Testis (tissue), 3 donors: ENCODE results near the gene HLA-DRB1. TPM values are rescaled to one million over a fixed set of nuclear protein-coding genes. Genes with fewer than 3 reads are reported as not detected.

Source experiments
- DNase-seq: peaks from one replicate; pipeline ENCODE4 v3.0.0-alpha.2; 2019
- H3K27ac ChIP-seq, 2 donors: fragments of 200-600 bp; sonication (generic); one replicate each; pipeline ENCODE4 v1.5.1; 2019
- H3K27me3 ChIP-seq: fragments of 200-600 bp; sonication (generic); one replicate; pipeline ENCODE4 v1.5.1; 2019
- H3K36me3 ChIP-seq: fragments of 200-600 bp; sonication (generic); one replicate; pipeline ENCODE4 v1.5.1; 2017; ENCODE audit warnings: low read depth; ENCODE audit errors: missing control alignments
- H3K4me1 ChIP-seq: fragments of 200-600 bp; sonication (generic); one replicate; pipeline ENCODE4 v1.5.1; 2019
- H3K4me3 ChIP-seq, 2 donors: fragments of 200-600 bp; sonication (generic); one replicate each; pipeline ENCODE4 v1.5.1; 2017 to 2019
- H3K9me3 ChIP-seq: fragments of 200-600 bp; sonication (generic); one replicate; pipeline ENCODE4 v1.5.1; 2017
- CTCF ChIP-seq, 3 experiments: fragments of 450-650 bp in 2 of 3; fragments of 200-600 bp in 1 of 3; sonication (generic) in 1 of 3; IDR thresholded peaks; one replicate each; pipeline ENCODE4 v1.5.1; 2016 to 2019; ENCODE audit warnings: antibody characterized with exemption in 3 of 3, mild to moderate bottlenecking in 2 of 3, moderate library complexity in 1 of 3
- POLR2A ChIP-seq: fragments of 450-650 bp; IDR thresholded peaks from one replicate; pipeline ENCODE4 v1.6.1; 2017; ENCODE audit warnings: antibody characterized with exemption, mild to moderate bottlenecking, moderate library complexity
- WGBS, 2 donors: methylation state at CpG; one replicate each; pipeline ENCODE4 v1.1.5; 2018; 5-methylcytosine and 5-hydroxymethylcytosine counted together
- intact Hi-C: fragments of 100-400 bp; cut with DNase I; formaldehyde crosslinking; loops from one replicate; pipeline ENCODE4 v1.15.1; 2023; ENCODE audit warnings: low total_unique reads
- polyA plus RNA-seq: library from polyadenylated mRNA; stranded (reverse); fragments of 350-450 nt; fragmentation: Illumina TruSeq; extraction: RNeasy Lipid Tissue Mini Kit (QIAGEN cat#74804); gene quantifications from one replicate; pipeline ENCODE4 v1.2.3, GENCODE V29; 2014; ENCODE audit warnings: low read depth, low replicate concordance; ENCODE audit not compliant: insufficient read depth
- total RNA-seq, 2 donors: library from RNA; depleted of rRNA; stranded (reverse); fragments of >200 nt; gene quantifications; one replicate each; pipeline ENCODE4 v1.2.3, GENCODE V29; 2016

HLA-DRB1 gene
- total and polyA plus RNA-seq, 3 donors from 2014 or later: 9.5 to 135 (median 12.0) TPM

GRCh38 chr6:32624565-32624964 lies 34.9 kb upstream of the HLA-DRB1 start:
- no peak for DNase-seq
- Histone ChIP-seq H3K4me1 (no peaks in the 10 kb centered on the region), H3K27ac (no peak overlapping the region), H3K4me3 (no peak overlapping the region), H3K36me3 (no peaks in the 10 kb centered on the region), H3K9me3 (no peaks in the 10 kb centered on the region), H3K27me3 (no peaks in the 10 kb centered on the region)
- 0% methylated on average over 1 of the region's 3 CpGs for WGBS, 2 donors
- TF ChIP-seq POLR2A: no peak
- no peak for TF ChIP-seq CTCF (IDR thresholded peaks at IDR 0.05)
- intact Hi-C loops: no loop called here

GRCh38 chr6:32623693-32624092 lies 34.0 kb upstream of the HLA-DRB1 start:
- no peak overlapping the region for H3K27ac ChIP-seq
- no peak for DNase-seq
- no peaks in the 10 kb centered on the region for H3K4me1 ChIP-seq
- no peak overlapping the region for H3K4me3 ChIP-seq
- TF ChIP-seq POLR2A (no peak), CTCF (IDR thresholded peaks at IDR 0.05) (no peak)
- H3K9me3 ChIP-seq: no peaks in the 10 kb centered on the region
- H3K27me3 ChIP-seq: no peaks in the 10 kb centered on the region
- intact Hi-C loops: no loop called here
- H3K36me3 ChIP-seq: no peaks in the 10 kb centered on the region

DNA sequence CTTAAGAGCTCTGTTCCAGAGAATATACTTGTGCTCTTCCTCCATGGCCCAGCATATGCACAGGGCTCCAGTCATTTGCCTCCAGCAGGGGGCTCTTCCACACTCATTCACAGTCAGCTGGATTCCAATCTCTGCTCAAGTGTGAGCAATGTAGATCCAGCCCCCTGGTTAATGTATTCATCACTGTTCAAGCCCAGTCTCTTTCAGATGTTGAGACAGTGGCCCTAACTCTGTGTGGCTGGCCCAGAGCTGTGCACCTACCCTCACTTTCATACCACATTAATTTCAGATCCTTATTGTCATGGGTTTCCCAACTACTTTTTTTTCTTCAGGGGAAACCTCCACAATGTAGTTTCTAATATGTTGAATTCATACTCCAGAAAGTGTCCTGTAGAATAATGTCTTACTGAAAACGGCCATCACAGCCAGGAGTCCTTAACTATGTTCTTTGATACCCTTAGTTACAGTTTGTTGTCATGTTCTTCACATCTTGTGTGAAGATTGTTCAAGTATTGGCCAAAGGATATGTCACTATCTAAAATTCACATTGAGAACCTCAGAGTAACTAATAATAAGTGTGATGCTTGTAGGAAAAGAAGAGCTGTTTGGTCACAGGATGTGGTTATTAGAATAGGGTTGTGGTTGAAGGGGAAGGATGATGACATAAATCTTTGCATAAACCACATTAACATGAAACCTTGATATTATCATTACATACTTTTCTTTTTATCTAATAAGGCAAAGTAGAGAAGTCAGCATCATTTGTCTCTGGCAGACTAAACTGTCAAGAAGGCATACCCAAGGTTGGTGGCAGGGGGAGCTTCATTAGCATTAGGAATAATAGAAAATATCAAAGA lies 33.1 kb upstream of the HLA-DRB1 start:
- intact Hi-C loops: no loop called here

DNA sequence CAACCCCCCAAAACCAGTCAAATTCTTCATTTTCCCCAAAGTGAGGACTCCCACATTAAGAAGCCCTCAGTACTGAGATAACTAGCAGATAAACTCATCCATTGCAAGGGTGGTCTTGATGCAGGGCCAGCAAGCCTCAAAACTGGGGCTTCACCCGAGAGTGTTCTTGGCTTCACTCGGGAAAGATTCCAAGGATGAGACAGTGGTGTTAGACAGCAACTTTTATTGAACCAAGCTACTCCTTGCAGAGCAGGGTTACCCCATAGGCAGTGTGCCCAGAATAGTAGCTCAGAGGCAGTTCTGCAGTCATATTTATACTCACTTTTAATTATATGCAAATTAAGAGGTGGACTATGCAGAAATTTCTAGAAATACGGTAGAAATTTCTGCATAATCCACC lies 31.7 kb upstream of the HLA-DRB1 start:
- H3K4me1 ChIP-seq: no peaks in the 10 kb centered on the region
- no peak overlapping the region for H3K4me3 ChIP-seq
- H3K9me3 ChIP-seq: no peaks in the 10 kb centered on the region
- WGBS, 2 donors: 43 to 59% methylated on average over 3 of the region's 3 CpGs
- DNase-seq: no peak
- H3K27ac ChIP-seq: no peak overlapping the region
- no peaks in the 10 kb centered on the region for H3K27me3 ChIP-seq
- TF ChIP-seq CTCF (IDR thresholded peaks at IDR 0.05): no peak
- no peak for TF ChIP-seq POLR2A
- intact Hi-C loops: no loop called here
- H3K36me3 ChIP-seq: no peaks in the 10 kb centered on the region

More for the DNA sequence above, 33.1 kb upstream of the HLA-DRB1 start:
- Histone ChIP-seq H3K36me3 (no peaks in the 10 kb centered on the region), H3K27ac (no peak overlapping the region), H3K4me1 (no peaks in the 10 kb centered on the region), H3K4me3 (no peak overlapping the region), H3K9me3 (no peaks in the 10 kb centered on the region), H3K27me3 (no peaks in the 10 kb centered on the region)
- WGBS, 2 donors: 48 to 71% methylated on average over 1 of the region's 1 CpG
- peak; percentile 24 for DNase-seq
- peak in 1 of 3 experiments; percentile 18 for TF ChIP-seq CTCF (IDR thresholded peaks at IDR 0.05)
- TF ChIP-seq POLR2A: no peak

- no peak for TF ChIP-seq CTCF (IDR thresholded peaks at IDR 0.05)
- no peak for TF ChIP-seq POLR2A
- DNase-seq: no peak
- Histone ChIP-seq H3K4me1 (no peaks in the 10 kb centered on the region), H3K27ac (no peak overlapping the region), H3K4me3 (no peak overlapping the region), H3K9me3 (no peaks in the 10 kb centered on the region), H3K36me3 (no peaks in the 10 kb centered on the region), H3K27me3 (no peaks in the 10 kb centered on the region)
- WGBS, 2 donors: 44 to 97% methylated on average over 1 of the region's 1 CpG
- intact Hi-C loops: no loop called here
Observed at GRCh38 chr6:32617751-32618150, 28.1 kb upstream of the HLA-DRB1 start.
